Mucosa of stomach (tissue), 1 donor: Measurements from ENCODE around the gene CFAP70.

Source experiments
- H3K27me3 ChIP-seq: one replicate; pipeline ENCODE4 v1.7.0; 2013; ENCODE audit warnings: mild to moderate bottlenecking, low read length; ENCODE audit not compliant: control insufficient read depth, insufficient read depth
- H3K36me3 ChIP-seq: one replicate; pipeline ENCODE4 v1.7.0; 2013; ENCODE audit warnings: low read length; ENCODE audit not compliant: control insufficient read depth, insufficient read depth
- H3K4me1 ChIP-seq: one replicate; pipeline ENCODE4 v1.7.0; 2013; ENCODE audit warnings: mild to moderate bottlenecking, low read length; ENCODE audit not compliant: control insufficient read depth, insufficient read depth
- H3K4me3 ChIP-seq: one replicate; pipeline ENCODE4 v1.7.0; 2013; ENCODE audit warnings: low read length
- H3K9ac ChIP-seq: one replicate; pipeline ENCODE4 v1.7.0; 2013; ENCODE audit warnings: mild to moderate bottlenecking, low read length, moderate library complexity
- H3K9me3 ChIP-seq: one replicate; pipeline ENCODE4 v1.7.0; 2013; ENCODE audit warnings: mild to moderate bottlenecking, low read length, moderate library complexity; ENCODE audit not compliant: control insufficient read depth
- donor health status: Pancreatic carcinoma.

Gene CFAP70

GRCh38 chr10:73225518-73225917 lies 133.1 kb downstream of the CFAP70 start:
- H3K9ac ChIP-seq: no peak overlapping the region
- H3K36me3 ChIP-seq: no peaks in the 10 kb centered on the region
- no peaks in the 10 kb centered on the region for H3K4me1 ChIP-seq
- H3K27me3 ChIP-seq: no peaks in the 10 kb centered on the region
- no peak overlapping the region for H3K4me3 ChIP-seq
- H3K9me3 ChIP-seq: no peaks in the 10 kb centered on the region

- H3K9ac ChIP-seq: no peak overlapping the region
- no peaks in the 10 kb centered on the region for H3K9me3 ChIP-seq
- H3K4me1 ChIP-seq: no peaks in the 10 kb centered on the region
- no peak overlapping the region for H3K4me3 ChIP-seq
- H3K36me3 ChIP-seq: no peaks in the 10 kb centered on the region
- no peaks in the 10 kb centered on the region for H3K27me3 ChIP-seq
Observed at GRCh38 chr10:73220989-73221388, 137.7 kb downstream of the CFAP70 start.

GRCh38 chr10:73219384-73219783 lies 139.3 kb downstream of the CFAP70 start:
- Histone ChIP-seq H3K4me1 (no peaks in the 10 kb centered on the region), H3K9ac (no peak overlapping the region), H3K9me3 (no peaks in the 10 kb centered on the region), H3K4me3 (no peak overlapping the region), H3K36me3 (no peaks in the 10 kb centered on the region), H3K27me3 (no peaks in the 10 kb centered on the region)

GRCh38 chr10:73218431-73219191 lies 140.1 kb downstream of the CFAP70 start:
- Histone ChIP-seq H3K27me3 (no peaks in the 10 kb centered on the region), H3K4me3 (no peak overlapping the region), H3K9ac (no peak overlapping the region), H3K9me3 (no peaks in the 10 kb centered on the region), H3K4me1 (no peaks in the 10 kb centered on the region), H3K36me3 (no peaks in the 10 kb centered on the region)

GRCh38 chr10:73217628-73218027 lies 141.0 kb downstream of the CFAP70 start:
- Histone ChIP-seq H3K9ac (no peak overlapping the region), H3K9me3 (no peaks in the 10 kb centered on the region)

GRCh38 chr10:73215749-73216148 lies 142.9 kb downstream of the CFAP70 start:
- no peak overlapping the region for H3K4me3 ChIP-seq
- H3K27me3 ChIP-seq: no peaks in the 10 kb centered on the region
- no peak overlapping the region for H3K9ac ChIP-seq
- H3K9me3 ChIP-seq: no peaks in the 10 kb centered on the region
- H3K36me3 ChIP-seq: no peaks in the 10 kb centered on the region
- H3K4me1 ChIP-seq: no peaks in the 10 kb centered on the region

More at GRCh38 chr10:73217628-73218027, 141.0 kb downstream of the CFAP70 start:
- Histone ChIP-seq H3K36me3 (no peaks in the 10 kb centered on the region), H3K27me3 (no peaks in the 10 kb centered on the region), H3K4me3 (no peak overlapping the region), H3K4me1 (no peaks in the 10 kb centered on the region)

GRCh38 chr10:73211106-73211811 lies 147.4 kb downstream of the CFAP70 start:
- Histone ChIP-seq H3K27me3 (no peaks in the 10 kb centered on the region), H3K9ac (no peak overlapping the region), H3K36me3 (no peaks in the 10 kb centered on the region), H3K9me3 (no peaks in the 10 kb centered on the region), H3K4me1 (no peaks in the 10 kb centered on the region), H3K4me3 (no peak overlapping the region)

- Histone ChIP-seq H3K4me3 (no peak overlapping the region), H3K9ac (no peak overlapping the region), H3K4me1 (no peaks in the 10 kb centered on the region), H3K9me3 (no peaks in the 10 kb centered on the region), H3K36me3 (no peaks in the 10 kb centered on the region), H3K27me3 (no peaks in the 10 kb centered on the region)
Observed at GRCh38 chr10:73210395-73211105, 148.1 kb downstream of the CFAP70 start.

GRCh38 chr10:73209705-73210104 lies 149.0 kb downstream of the CFAP70 start:
- Histone ChIP-seq H3K9ac (no peak overlapping the region), H3K9me3 (no peaks in the 10 kb centered on the region), H3K4me1 (no peaks in the 10 kb centered on the region), H3K4me3 (no peak overlapping the region), H3K36me3 (no peaks in the 10 kb centered on the region), H3K27me3 (no peaks in the 10 kb centered on the region)

- Histone ChIP-seq H3K9me3 (no peaks in the 10 kb centered on the region), H3K36me3 (no peaks in the 10 kb centered on the region), H3K4me3 (no peak overlapping the region), H3K4me1 (no peaks in the 10 kb centered on the region), H3K27me3 (no peaks in the 10 kb centered on the region), H3K9ac (no peak overlapping the region)
Observed at GRCh38 chr10:73207883-73208282, 150.8 kb downstream of the CFAP70 start.

GRCh38 chr10:73206385-73206784 lies 152.3 kb downstream of the CFAP70 start:
- Histone ChIP-seq H3K27me3 (no peaks in the 10 kb centered on the region), H3K9ac (no peak overlapping the region), H3K4me3 (no peak overlapping the region), H3K36me3 (no peaks in the 10 kb centered on the region), H3K4me1 (no peaks in the 10 kb centered on the region), H3K9me3 (no peaks in the 10 kb centered on the region)

- H3K9ac ChIP-seq: no peak overlapping the region
- H3K36me3 ChIP-seq: no peaks in the 10 kb centered on the region
- no peaks in the 10 kb centered on the region for H3K4me1 ChIP-seq
- H3K27me3 ChIP-seq: no peaks in the 10 kb centered on the region
- no peak overlapping the region for H3K4me3 ChIP-seq
- no peaks in the 10 kb centered on the region for H3K9me3 ChIP-seq
Observed at GRCh38 chr10:73205890-73206289, 152.8 kb downstream of the CFAP70 start.
